GM21390 (cell line): ENCODE measurements around the gene KSR2.

ENCODE experiments used
- ATAC-seq: cut with Tn5 transposase; IDR thresholded peaks from one replicate; pipeline ENCODE4 v1.9.1; 2021; ENCODE audit not compliant: unreplicated experiment

Gene KSR2

GRCh38 chr12:117506333-117506732, 462.5 kb downstream of the KSR2 start:
- no peak for ATAC-seq

DNA sequence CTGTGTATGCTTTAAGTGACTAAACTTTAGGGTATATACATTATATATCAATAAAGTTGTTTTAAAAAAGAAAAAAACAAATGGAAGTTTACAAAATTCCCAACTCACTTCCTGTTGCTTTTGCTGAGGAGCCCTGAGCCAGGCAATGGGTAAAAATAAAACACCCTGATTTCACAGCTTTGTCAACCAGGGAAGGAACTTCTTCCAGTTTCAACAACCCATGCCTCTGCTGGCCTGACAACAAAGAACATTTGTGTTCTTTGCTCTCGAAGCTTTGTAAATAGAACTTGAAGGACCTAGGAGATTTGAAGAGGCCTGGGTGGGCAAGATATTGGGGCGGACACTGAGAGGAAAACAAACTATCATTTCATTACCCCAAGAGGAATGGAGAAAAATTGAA, 466.2 kb downstream of the KSR2 start:
- ATAC-seq: no peak

GRCh38 chr12:117502233-117502632, 466.6 kb downstream of the KSR2 start:
- ATAC-seq: no peak

GRCh38 chr12:117501076-117501869, 467.5 kb downstream of the KSR2 start:
- ATAC-seq: no peak

- no peak for ATAC-seq
Measured at GRCh38 chr12:117499759-117500485, 468.9 kb downstream of the KSR2 start.

GRCh38 chr12:117498880-117499279, 469.9 kb downstream of the KSR2 start:
- ATAC-seq: no peak

DNA sequence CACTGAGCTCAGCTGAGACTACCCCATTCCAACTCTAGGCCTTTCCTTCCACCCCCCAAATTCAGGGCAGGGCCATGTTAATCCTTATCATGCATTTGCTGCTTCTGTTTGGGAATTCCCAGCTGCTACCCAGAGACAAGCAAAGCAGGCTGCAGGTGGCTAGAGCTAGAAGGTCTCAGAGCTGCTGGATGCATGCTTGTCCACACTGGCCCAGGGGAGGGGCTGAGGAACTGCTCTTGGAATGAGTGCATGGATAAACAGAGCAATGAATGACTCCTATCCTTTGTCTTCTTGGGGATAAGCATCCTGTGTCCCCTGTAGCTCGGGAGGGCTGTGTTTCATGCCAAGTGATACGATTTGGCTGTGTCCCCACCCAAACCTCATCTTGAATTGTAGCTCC, 470.5 kb downstream of the KSR2 start:
- no peak for ATAC-seq

DNA sequence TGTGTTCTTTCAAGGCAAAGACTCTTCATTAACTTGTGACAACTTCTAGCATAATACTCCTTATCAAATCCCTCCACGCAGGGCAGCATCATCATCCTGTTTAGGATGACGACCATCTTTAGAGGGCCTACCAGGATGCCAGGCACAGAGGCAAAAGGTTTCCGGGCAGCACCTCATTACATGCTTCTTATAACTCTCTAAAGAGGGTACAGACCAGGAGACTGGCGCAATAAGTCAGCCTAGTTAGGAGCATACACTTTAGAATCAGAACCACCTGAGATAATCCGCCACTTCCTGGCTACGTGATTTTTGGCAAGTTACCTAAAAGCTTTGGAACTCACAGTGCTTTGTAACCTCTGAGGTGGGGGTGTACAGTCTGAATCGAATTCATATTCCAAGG, 471.4 kb downstream of the KSR2 start:
- no peak for ATAC-seq

- ATAC-seq: no peak
Measured at GRCh38 chr12:117494833-117495655, 473.7 kb downstream of the KSR2 start.

- no peak for ATAC-seq
Measured at GRCh38 chr12:117491711-117492110, 477.1 kb downstream of the KSR2 start.

DNA sequence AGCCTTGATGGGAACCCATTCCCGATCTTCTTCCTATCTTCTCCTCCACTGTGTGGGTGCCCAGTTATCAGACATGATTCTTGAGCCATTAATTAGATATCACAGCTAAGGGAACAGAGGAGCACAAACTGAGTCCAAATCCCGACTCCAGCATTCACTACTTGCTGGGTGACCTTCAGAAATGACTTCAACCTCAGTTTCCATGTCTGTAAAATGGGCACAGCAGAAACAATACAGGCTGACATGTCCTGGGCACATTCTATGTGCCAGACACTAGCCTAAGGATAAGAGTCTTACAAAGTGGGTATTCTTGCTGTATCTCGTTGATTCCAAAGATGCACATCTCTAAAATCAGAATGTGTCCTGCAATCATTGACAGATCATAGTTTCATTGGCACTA, 478.7 kb downstream of the KSR2 start:
- ATAC-seq: no peak

- no peak for ATAC-seq
Measured at GRCh38 chr12:117489671-117490070, 479.1 kb downstream of the KSR2 start.

GRCh38 chr12:117486840-117487659, 481.7 kb downstream of the KSR2 start:
- no peak for ATAC-seq

- ATAC-seq: no peak
Measured at GRCh38 chr12:117485984-117486839, 482.6 kb downstream of the KSR2 start.

DNA sequence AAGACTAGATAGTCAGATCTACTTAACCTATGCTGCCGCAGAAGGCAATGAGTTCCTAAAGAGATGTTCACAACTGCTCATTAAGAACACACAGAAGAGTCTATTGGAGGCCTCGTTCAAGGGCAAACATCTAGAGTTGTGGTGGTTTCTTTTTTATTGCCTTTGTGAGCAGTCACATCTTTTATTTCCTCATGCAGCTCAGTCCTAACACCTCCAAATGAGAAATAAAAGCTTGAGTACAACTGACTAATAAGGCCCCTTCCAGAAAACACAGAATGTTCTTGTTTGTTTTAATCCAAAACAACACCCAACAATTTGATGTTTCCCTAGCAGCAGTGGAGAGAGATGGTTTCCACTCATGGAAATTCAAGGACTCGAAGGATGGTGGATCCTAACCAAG, 483.9 kb downstream of the KSR2 start:
- no peak for ATAC-seq

GRCh38 chr12:117483501-117483900, 485.3 kb downstream of the KSR2 start:
- ATAC-seq: no peak

DNA sequence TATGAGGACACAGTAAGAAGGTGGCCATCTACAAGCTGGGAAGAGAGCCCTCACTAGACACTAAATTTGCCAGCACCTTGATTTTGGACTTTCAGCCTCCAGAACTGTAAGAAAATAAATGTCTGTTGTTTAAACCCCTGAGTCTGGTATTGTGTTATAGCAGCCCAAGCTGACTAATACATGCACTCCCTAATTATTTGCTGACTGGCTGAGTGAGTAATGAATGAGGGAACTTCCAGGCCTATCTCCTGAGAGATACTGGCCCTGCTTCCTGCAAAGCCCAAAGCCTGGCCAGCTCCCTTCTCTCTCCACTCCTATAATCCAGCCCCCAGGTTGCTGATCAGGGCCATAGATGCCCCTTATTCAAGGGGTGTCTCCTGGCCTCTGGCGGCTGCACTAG, 487.3 kb downstream of the KSR2 start:
- no peak for ATAC-seq

DNA sequence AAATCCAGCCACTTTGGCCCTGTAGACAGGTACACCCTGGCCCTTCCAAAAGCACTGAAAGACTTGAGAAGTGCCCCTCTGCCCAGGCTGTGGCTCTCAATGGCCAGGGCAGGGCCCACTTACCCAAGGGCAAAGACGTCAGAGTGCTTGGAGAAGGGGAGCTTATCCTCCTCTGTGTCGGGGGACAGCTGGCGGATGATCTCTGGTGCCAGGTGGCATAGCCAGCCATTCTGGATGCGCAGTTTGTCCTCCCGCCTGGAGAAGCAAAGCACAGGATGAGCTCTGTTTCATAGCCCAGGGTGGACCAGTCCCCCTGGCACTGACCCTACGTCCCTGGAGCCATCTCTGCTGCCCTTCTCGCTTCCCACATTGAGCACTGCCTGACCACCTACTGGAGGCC, 492.4 kb downstream of the KSR2 start:
- no peak for ATAC-seq

- ATAC-seq: no peak
Measured at GRCh38 chr12:117473856-117474255, 494.9 kb downstream of the KSR2 start.

DNA sequence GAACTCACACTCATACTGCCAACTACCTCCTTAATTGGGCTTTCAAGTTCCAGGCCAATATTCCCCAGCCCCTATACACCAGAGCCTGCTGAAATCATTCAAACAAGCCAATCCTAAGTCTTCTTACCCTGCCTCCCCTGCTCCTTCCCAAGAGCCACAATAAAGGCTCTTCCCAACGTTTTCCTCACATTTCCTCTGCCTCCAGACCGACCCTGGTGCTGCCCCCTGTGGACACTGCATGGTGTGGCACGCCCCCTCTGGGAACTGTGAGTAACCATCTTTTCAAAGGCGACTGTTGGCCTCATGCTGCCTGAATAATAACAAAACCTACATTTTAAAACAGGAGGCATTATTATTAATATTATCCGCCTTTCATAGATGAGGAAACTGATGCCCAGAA, 495.8 kb downstream of the KSR2 start:
- no peak for ATAC-seq
